Measurements from ENCODE around the gene SRCAP.

SRCAP gene

DNA sequence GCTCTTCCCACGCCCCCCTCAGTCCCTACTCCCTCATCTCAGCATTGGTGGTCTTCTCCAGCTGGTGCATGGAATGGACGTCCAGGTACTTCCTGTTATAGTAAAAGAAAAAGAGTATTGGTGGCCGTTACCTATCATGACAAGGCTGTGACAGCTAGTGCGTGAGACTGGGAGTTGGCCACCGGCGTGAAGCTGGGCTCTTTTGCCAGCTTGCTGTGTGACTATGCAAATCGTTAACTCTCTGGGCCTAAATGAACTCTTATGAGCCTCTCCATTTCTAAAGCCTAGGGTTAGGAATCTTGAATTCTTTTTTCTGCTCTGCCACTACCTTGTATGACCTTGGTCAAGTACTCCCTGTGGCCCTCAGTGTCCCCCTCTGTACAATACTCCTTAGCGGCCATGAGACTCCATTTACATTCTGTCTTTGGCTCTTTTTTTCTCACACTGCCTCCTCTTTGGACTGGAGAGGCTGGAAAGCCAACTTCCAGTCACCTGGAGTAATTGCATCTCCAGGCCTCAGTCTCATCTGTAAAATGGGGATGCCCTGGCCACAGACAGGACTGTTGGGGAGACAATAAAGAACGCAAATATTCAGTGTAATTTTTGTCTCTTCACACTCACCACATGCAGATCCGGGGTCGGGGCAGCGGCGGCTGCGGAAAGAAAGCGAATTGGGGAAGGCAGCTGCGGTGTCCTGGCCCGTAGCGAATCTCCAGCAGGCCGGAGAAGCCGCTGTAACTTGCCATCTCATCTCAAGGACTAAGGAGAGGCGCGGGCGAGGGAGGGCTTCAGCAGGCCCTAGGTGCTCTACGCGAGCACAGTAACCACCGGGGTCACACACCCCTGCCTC is 61.8 kb downstream of the SRCAP start:
- no peak for DNase-seq

DNA sequence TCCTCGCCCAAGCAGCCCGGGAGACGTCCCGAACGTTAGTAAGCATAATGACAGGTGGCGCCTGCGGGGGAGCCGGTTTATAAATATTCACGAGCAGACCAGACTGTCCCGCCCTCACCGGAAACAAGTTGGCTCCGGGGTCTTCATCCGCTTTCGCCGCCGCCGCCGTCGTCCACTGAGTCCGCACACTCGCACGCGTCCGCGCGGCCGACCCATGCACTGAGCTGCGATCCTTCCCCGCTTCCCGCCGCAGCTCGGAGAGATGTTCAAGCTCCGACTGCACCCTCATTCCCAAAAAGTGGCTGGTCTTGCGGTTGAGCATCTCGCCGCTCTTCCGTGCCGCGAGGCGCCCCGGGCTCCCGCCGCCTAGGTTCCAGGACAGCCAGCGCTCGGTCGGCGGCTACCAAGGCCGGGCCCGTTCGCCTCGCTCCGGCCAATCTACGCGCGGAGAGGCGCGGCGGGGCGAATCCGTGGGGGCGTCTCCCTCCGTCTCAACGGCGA is 62.5 kb downstream of the SRCAP start:
- DNase-seq = no peak

DNA sequence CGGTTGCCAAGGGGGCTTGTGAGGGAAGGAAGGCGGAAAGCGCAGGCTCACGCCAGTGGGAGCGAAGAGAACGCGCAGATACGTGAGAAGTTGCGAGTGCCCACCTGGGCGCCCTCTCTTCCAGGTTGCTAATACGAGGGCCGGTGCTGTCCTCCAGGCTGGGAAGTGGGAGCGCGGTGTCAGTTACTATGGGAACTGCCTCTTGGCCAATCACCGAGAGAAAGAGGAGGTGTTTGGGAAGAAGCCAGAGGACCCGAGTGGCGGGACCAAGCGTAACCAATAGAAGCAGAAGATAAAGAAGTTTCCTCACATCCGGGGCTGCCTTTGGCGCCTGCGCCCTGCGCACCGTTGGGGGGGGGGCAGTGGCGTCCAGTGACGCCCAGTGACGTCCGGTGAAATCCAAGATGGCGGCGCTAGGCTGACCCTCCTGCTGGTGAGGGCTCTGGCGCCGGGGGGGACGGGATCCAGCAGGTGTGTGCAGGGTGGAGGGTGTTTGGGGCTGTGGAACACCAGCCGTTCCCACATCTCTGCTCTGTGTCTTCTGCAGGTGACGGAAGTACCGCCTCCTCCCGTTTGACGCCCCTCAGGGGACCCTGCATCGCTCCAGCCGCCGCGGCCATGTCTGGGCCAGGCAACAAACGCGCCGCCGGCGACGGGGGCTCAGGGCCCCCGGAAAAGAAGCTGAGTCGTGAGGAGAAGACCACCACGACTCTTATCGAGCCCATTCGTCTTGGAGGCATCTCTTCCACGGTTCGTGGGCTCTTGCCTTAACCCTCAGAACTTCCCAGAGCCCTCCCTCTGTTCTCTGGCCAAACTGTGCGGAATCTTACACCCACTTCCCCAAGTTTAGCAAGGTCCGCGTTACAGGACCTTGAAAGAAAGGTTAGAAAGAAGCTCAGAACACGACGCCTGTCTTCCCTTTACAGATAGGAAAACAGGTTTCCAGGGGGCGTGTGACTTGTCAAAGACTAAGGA is 63.2 kb downstream of the SRCAP start, which contains the start of the genes CFAP119 and RNF40:
Gene CFAP119 (minus strand): TSS at position 135 of the 975 bp plus-strand sequence. CDS start 314 bp downstream, outside the sequence.
Gene RNF40 (plus strand): TSS at position 395 of the 975 bp plus-strand sequence. CDS start 224 bp downstream, at position 619.
- DNase-seq = peak; percentile 94

DNA sequence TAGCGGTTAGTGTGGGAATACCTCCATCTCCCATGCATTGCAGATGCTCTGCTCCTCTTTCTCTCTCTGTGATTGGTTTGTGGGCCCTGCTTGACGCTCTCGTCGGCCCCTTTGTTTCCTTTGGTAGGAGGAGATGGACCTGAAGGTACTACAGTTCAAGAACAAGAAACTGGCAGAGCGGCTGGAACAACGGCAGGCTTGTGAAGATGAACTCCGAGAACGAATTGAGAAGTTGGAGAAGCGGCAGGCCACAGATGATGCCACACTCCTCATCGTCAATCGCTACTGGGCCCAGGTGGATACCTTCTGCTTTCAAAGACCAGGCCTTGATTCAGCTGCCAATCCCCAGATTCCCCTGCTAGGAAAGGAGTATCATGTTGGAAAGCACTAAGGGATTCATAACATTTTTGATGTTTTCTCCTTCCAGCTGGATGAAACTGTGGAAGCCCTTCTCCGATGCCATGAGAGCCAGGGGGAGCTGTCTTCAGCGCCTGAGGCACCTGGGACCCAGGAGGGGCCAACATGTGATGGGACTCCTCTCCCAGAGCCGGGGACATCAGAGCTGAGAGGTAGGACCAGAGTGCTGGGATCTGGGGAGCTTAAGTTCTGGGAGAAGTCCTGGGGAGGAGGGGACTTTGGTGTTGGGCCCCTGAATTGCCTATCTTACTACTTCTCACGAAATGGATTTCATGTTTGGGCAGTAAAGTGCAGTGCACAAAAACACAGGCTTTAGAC is 64.2 kb downstream of the SRCAP start:
- no peak for DNase-seq

DNA sequence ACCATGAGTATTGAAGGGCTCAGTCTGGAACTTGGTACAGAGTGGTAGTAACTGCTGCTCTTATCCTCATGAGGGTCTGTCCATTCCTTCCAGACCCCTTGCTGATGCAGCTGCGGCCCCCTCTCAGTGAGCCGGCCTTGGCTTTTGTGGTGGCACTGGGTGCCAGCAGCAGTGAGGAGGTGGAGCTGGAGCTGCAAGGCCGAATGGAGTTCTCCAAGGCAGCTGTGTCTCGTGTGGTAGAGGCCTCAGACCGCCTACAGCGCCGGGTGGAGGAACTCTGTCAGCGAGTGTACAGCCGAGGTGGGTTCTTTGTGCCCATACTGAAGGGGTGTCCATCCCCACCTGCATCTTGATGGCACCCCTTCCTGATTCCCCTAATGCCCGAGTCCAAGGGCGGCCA is 65.1 kb downstream of the SRCAP start:
- DNase-seq = no peak

DNA sequence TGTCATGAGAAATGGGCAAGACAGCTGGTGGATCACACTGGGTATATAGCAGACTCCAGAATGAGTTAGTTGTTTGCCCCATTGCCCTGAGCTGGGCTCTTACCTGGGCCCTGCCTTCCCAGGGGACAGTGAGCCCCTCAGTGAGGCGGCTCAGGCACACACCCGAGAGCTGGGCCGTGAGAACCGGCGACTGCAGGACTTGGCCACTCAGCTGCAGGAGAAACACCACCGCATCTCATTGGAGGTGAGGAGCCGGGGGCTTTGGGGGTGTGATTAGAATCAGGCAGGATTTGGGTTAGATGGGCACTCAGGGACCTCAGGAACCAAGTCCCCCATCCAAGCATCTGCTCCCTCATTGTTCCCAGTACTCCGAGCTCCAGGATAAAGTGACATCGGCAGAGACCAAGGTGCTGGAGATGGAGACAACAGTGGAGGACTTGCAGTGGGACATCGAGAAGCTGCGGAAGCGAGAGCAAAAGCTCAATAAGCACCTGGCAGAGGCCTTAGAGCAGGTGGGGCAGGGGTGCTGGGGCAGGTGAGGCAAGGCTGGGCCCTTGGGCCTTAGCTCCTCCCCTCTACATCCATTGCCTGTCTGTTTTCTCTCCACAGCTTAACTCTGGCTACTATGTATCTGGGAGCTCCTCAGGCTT is 66.0 kb downstream of the SRCAP start:
- DNase-seq = no peak

DNA sequence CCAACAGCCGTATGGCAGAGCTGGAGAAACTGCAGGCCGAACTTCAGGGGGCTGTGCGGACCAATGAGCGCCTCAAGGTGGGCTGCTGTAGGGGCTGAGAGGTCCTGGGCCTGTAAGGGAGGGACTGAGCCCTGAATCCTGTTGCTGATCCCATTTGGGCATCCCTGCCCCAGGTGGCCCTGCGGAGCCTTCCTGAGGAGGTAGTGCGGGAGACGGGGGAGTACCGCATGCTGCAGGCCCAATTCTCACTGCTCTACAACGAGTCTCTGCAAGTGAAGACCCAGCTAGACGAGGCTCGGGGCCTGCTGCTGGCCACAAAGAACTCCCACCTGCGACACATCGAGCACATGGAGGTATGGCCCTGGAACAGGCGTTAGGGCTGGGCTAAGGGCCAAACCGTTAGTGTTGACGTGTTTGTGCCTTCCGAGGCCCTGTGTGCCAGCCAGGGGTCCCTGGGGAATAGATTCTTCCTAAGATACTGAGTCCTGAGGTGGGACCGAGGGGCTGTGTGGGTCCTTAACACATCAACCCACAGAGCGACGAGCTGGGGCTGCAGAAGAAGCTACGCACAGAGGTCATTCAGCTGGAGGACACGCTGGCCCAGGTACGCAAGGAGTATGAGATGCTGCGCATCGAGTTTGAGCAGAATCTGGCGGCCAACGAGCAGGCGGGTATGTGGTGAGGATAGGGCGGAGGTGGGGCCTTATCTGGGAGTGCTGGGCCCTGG is 67.4 kb downstream of the SRCAP start:
- DNase-seq = no peak

DNA sequence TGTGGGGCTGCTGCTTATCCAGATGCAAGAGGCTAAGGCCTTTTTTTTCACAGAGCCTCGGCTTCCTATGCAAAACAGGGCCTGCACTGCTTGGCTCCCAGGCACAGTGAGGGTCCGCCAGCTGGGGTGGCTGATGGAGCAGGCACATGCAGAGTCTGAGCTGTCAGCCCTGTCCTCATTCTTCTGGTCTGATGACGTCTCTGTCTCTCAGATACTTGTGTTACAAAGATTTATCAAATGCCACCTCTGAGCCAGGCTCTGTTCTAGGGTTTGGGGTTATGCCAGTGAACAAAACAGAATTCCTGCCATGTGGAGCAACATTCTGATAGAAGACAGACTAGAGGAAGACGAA is 67.9 kb downstream of the SRCAP start:
- DNase-seq = no peak

DNA sequence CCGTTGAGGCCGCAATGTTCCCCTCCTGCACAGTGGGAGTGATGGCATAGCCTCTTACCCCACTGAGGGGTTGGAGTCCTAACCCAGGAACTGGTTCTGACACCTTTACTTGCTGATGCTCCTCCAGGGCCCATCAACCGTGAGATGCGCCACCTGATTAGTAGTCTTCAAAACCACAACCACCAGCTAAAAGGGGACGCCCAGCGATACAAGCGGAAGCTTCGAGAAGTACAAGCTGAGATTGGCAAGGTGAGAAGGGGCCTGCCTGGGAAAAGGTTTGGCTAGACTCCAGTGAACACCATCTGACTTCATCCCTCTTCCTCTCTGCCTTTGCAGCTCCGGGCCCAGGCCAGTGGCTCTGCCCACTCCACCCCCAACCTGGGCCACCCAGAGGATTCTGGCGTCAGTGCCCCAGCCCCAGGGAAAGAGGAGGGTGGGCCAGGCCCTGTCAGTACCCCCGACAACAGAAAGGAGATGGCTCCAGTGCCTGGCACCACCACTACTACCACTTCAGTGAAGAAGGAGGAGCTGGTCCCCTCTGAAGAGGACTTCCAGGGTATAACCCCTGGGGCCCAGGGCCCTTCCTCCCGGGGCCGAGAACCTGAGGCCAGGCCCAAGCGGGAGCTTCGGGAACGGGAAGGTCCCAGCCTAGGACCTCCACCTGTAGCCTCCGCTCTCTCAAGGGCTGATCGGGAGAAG is 68.9 kb downstream of the SRCAP start:
- DNase-seq = no peak

DNA sequence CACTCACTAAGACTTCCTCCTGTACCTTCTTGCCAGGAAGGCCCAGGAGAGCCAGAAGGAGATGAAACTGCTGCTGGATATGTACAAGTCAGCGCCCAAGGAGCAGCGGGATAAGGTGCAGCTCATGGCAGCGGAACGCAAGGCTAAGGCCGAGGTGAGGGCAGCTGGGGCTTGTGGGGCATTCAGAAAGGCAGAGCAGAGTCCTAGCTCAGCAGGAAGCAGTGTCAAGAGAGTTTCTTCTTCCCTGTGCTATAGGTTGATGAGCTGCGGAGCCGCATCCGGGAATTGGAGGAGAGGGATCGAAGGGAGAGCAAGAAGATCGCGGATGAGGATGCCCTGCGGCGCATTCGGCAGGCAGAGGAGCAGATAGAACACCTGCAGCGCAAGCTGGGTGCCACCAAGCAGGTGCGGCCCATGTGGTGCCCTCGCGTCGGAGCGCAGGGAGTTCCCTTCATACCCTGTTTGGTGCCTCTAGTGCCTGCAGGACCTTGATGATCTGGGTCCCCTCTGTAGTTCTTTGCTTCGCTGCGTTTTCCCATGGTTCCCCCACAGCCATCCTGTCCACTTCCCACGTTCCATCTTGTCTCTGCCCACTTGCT is 69.7 kb downstream of the SRCAP start:
- DNase-seq = no peak

DNA sequence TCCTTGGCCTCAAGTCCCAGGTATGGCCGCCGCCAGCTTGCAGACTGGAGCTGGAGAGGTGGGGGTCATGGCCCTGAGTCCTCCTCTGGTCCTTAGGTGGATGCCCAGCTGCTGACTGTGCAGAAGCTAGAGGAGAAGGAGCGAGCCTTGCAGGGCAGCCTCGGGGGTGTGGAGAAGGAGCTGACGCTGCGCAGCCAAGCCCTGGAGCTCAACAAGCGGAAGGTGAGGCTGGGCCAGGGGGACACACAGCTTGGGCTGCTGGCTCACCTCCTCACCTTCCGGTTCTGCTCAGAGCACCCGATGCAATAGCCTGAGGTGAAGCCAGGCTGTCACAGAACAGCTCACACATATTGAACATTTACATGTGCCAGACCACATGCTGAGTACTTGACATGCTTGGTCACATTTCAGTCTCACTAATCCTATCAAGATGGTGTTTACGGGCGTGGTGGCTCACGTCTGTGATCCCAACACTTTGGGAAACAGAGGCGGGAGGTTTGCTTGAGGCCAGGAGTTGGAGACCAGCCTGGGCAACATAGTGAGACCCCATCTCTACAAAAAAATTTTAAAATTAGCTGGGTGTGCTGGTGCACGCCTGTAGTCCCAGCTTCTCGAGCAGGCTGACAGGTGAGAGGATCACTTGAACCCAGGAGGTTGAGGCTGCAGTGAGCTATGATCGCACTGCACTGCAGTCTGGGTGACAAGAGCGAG is 70.6 kb downstream of the SRCAP start:
- no peak for DNase-seq

DNA sequence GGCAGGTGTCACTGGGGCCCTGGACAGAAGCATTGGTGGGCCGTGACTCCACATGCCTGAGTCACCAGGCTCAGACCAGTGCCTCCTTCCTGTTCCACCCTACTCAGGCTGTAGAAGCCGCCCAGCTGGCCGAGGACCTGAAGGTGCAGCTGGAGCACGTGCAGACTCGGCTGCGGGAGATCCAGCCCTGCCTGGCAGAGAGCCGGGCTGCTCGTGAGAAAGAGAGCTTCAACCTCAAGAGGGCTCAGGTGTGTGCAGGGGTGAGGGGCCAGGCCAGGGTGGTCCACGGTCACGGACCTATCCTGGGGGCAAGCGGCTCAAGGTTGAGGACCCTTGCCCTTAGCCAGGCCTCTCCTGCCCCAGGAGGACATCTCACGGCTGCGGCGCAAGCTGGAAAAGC is 72.8 kb downstream of the SRCAP start:
- DNase-seq = no peak

DNA sequence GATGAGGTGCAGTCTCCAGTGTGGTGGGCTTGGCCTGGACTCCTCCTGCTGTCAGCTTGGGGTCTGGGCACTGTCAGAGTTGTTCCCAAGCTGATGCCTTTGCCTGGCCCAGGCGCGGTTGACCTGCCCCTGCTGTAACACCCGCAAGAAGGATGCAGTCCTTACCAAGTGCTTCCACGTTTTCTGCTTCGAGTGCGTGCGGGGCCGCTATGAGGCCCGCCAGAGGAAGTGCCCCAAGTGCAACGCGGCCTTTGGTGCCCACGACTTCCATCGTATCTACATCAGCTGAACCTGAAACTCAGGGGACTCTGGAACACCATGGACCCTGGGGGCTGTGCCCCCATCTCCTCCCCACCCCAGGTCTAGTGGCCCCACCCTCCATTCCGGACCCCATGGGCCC is 74.9 kb downstream of the SRCAP start:
- DNase-seq = no peak

DNA sequence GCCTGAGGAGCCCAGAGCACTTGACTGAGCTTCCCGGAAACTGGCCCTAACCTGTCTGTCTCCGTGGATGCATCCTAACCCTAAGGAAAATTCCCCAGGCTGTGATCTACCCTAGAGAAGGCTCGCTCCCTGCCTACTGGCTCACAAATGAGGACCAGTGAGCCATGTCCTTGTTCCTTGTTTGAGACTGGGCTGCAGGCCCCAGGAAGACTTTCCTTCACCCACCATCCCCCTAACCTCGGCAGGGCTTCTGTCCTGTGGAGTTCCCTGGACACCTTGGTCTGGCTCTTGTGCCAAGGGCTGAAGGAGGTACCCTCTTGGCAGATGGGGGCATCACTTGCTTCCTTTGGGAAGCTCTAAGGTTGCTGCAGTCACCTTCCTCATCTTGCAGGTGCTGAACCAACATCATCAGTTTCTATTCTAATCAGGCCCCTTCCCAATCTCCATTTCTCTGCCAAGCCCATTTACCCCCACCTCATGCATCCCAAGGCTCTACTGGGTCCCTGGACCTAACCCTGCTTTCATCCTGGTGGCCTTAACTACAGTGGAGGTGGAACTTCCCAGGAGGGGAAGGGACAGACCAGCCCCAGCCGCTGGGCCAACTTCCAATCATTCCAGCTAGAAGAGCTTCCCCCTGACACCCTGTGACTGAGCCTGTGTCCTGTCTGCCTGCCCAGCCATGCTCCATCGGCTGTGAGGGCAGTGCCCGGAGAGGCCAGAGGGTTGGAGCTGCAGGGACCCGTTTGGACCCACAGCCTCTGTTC is 75.6 kb downstream of the SRCAP start:
- DNase-seq = no peak

DNA sequence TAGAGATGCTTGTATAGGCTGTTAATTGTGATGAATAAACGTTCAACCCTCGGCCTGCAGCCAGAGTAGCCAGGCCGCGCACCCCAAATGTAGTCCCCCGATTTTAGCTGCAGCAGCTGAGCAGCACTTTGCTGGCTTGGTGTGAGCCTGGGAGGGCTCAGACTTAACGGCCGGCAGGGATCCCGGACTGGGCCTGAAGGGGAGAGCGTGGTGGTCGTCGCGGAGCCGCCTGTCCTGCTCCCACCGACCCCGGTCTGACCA is 76.1 kb downstream of the SRCAP start:
- DNase-seq = no peak

DNA sequence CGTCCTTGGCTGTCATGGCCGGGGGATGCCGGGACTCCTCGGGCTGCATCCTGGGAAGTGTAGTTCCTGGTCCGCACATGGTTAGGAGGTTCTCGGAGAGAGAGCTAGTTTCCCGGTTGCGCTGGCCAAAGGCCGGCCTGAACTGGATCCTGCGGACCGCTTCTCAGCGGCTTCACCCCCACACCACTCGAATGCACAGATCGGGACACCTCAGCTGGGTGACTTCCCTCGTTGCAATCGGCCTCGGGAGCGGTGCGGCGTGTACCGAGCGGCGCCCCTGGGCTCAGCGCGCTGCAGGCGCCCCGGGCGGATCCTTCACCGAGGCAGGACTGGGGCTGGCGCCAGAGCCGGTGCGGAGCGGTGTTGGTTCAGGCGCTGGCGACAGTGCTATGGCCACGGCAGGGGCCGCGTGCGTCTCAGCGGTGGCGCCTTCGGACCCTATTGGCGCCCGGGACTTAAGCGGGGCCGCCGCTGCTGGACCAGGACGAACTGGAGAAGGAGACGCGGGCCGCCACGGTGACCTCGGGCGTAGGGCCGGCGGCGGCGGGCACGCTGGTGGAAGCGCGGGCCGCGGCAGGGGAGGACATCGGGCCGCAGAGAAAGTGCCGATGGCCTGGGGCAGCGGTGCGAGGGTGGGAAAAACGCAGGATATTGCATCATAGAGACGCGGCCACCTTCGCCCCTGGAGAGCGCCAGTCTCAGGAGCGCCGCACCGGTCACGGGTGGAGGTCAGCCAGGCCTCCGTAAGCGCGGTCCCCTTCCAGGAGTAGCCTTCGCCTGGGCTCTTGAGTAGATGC is 76.6 kb downstream of the SRCAP start:
- DNase-seq = no peak

DNA sequence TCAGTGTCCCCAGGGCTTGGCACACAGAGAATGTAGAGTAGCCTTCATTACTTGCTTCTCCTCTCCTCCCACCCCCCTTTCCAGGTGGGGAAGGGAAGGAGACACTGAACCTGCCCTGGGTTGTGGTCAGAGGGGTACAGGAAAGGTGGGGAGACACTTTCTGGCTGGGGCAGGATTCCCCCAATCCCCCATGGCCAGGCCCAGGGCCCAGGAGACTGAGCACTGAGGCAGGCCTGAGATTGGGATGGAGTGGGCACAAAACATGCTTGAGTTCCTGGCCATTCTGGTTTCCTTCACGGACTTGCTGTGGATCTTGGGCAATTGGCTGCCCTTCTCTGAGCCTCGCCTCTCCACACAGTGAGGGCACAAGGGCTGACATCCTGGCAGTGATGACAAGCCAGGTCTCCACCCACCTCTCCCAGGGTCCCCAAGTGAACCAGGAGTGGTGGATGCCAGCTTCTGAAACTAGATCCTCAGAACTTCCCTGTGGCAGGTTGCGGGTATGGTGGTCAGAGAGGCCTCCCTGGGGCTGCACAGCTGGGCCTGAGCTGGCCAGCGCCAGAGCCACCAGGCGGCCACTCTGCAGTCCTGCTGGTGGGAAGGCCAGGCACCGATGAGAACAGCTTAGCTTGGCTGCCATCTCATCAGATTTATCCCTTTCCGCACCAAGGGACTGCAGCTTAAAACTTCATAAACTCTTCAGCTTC is 78.8 kb downstream of the SRCAP start:
- no peak for DNase-seq

Measured in NCI-H1436 treated with DMSO at 0.1 percent for 48 hours (cell line).